ENCODE results near the gene PARD3.

GRCh38 chr10:34327184-34327583 lies 487.9 kb downstream of the PARD3 start:
- no peak for TF ChIP-seq CTCF (IDR thresholded peaks at IDR 0.05)
- TF ChIP-seq POLR2A (IDR thresholded peaks at IDR 0.05): no peak

All from Peyer's patch (tissue), 4 donors.